Esophagus mucosa (tissue), 1 donor: ENCODE data around the gene PSORS1C2. TPM values are rescaled to one million over a fixed set of nuclear protein-coding genes. Genes with fewer than 3 reads are reported as not detected.

Experiments used
- ATAC-seq: fragments of 200-7000 bp; cut with Tn5 transposase; one replicate; pipeline ENCODE4 v1.9.1; 2020
- total RNA-seq: library from RNA; stranded (reverse); gene quantifications from one replicate; pipeline ENCODE4 v1.2.4, GENCODE V29; 2023
- donor health status: DM: yes; HTN: yes; CAD: no.

The PSORS1C2 gene
- total RNA-seq, 1 donor from 2014 or later, result 0.40 TPM

- no peak for ATAC-seq
These were observed 26.4 kb downstream of the PSORS1C2 start, which contains the start of gene C6orf15 for GRCh38 chr6:31112478-31112877. Gene C6orf15 (minus strand): TSS chr6:31112575. CDS start chr6:31112555, 20 bp downstream.

GRCh38 chr6:31111712-31112111, 27.2 kb downstream of the PSORS1C2 start:
- ATAC-seq, result no peak

DNA sequence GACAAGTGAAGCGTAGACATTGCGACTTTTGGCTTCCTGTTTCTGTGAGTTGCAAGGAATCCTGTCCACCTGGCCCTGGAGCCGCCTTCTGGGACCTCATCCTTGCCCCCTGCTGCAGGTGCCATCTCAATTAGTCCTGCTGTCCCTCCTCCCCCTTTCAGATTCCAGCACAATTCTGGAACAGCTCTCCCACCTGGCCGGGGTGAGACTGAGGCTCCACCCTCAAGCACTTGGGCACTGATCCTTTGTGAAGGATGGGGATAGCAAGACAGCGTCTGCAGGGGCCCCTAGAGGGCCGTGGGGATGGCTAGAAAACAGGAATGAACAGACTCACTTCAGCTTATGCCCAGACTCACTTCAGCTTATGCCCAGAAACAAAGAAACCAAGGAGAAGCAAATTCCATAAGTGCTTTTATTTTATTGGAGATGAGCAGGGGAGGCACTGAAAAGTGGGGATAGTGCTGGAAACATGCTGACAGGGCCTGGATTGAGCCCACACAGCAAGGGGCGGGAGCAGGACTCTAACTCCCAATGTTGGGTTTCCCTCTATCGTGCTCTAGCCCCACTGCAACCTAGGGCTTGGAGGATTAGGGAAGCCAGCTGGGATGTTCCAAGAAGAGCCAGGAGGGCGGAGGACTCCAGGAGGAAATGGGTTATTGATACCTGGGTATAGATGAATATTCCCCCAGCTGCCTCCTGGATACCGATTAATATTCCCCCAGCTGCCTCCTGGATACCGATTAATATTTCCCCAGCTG, 27.9 kb downstream of the PSORS1C2 start:
- no peak for ATAC-seq

- ATAC-seq, result no peak
These were observed 31.8 kb downstream of the PSORS1C2 start for GRCh38 chr6:31107052-31107451.

DNA sequence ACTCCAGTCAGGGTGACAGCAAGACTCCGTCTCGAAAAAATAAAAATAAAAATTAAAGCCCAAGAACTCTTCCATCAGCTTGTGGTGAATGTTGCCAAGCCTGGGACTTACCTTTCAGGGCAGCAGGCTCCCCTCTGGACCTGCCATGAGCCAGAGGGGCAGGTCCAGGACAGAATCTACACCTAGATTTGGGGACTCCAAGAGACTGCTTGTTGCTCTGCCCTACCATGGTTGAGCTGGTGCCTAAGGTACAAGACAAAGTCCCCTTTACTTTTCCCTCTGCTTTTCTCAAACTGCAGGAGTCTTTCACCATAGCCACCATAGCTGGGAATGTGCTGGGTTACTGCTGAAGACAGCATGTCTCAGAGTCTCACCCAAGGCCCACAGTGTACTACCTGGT, 35.7 kb downstream of the PSORS1C2 start:
- no peak for ATAC-seq

DNA sequence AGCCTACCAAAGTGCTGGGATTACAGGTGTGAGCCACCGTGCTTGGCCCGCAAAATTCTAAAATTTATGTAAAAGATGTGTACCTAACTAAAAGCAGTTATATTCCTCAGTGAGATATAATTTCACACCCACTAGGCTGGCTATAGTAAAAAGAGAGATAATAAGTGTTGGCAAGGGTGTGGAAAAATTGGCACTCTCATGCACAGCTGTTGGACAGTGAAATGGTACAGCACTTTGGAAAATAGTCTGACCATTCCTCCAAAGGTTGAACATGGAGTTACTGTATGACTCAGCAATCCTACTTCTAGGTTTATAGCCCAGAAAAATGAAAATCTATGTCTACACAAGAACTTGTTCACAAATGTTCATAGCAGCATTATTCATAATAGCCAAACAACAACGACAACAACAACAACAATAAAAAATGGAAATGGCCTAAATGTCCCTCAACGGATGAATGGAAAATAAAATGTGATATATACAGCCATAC, 40.4 kb downstream of the PSORS1C2 start:
- ATAC-seq, result no peak

- no peak for ATAC-seq
These were observed 42.2 kb downstream of the PSORS1C2 start for GRCh38 chr6:31096656-31097055.

DNA sequence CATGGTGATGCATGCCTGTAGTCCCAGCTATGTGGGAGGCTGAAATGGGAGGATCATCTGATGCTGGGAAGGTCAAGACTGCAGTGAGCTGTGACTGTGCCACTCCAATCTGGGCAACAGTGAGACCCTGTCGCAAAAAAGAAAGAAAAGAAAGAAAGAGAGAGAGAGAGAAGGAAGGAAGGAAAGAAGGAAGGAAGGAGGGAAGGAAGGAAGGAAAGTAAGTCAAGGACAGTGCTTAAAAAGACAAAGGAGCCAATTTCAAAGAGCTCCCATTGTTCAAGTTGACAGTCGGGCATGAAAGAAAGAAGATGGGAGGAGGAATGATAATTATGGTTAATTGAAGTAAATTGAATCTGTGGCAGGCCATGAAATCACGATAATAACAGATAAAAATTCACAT, 42.7 kb downstream of the PSORS1C2 start:
- no peak for ATAC-seq

DNA sequence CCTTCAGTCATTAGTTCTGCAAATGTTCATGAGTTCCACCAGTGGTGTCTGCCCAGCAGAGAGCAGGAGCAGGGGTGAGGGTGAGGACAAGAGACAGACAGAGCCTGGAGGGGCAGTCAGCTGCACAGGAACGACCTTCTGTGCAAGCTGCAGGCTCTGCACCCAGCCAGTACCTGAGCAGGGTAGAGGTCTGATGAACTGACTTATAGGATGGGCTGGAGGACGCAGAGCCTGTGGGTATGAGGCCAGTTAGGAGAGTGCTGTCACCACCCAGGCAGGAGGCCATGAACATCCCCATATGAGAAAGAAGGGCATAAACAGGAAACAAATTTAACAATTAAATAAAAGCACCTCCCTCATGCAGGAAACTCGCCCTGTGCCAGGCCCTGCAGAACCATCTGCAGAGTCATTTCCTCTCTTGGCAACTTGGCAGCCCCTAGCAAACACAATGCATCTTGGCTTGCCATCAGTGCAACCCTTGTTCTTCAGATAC, 44.4 kb downstream of the PSORS1C2 start:
- ATAC-seq, result peak; percentile 50

GRCh38 chr6:31092769-31093505, 45.9 kb downstream of the PSORS1C2 start:
- ATAC-seq, result no peak

GRCh38 chr6:31092238-31092637, 46.6 kb downstream of the PSORS1C2 start:
- ATAC-seq, result no peak

- no peak for ATAC-seq
These were observed 47.2 kb downstream of the PSORS1C2 start for GRCh38 chr6:31091680-31092079.

- no peak for ATAC-seq
These were observed 47.9 kb downstream of the PSORS1C2 start for GRCh38 chr6:31090973-31091364.

DNA sequence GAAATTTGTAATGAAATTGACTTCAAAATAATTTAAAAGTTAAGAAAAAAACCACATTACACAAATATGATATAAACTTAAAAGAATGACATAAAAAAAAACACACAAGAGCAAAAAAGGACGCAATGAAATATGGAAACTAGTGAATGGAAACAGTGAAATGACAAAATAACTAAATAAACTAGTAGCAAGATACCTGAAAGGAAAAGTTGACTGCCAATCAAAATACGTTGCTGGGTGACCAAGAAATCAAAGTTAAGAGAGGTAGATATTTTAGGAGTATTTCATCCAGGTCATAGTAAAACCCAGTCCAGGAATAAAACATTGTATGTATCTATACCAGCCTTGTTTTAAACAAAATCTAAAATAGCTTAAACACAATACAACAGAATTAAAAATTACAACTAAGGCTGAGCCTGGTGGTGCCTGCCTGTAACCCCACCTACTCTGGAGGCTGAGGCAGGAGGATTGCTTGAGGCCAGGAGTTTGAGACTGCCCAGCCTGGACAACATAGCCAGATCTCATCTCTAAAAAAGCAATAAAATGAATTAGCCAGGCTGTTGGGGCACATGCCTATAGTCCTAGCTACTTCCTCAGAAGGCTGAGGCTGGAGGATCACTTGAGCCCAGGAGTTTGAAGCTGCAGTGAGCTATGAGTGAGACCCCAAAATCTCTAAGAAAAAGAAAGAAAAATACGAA, 48.4 kb downstream of the PSORS1C2 start:
- ATAC-seq, result no peak

Other genes with a start within 250 kb of the PSORS1C2 start
- 23.9 TPM for gene GTF2H4, start 230.9 kb downstream of the PSORS1C2 start, total RNA-seq
- gene VARS2, start 224.8 kb downstream of the PSORS1C2 start, total RNA-seq, result 26.3 TPM
- gene SFTA2, start 206.9 kb downstream of the PSORS1C2 start, total RNA-seq, result 9.0 TPM
- 1.00 TPM for gene MUCL3, start 198.1 kb downstream of the PSORS1C2 start, total RNA-seq
- 721 TPM for gene MUC21, start 155.3 kb downstream of the PSORS1C2 start, total RNA-seq
- gene MUC22, start 128.6 kb downstream of the PSORS1C2 start, total RNA-seq, result 0.88 TPM
- gene C6orf15, start 26.5 kb downstream of the PSORS1C2 start, total RNA-seq, result not detected
- gene PSORS1C1, start 24.3 kb downstream of the PSORS1C2 start, total RNA-seq, result 0.20 TPM
- 0.08 TPM for gene CDSN, start 18.6 kb downstream of the PSORS1C2 start, total RNA-seq
- gene CCHCR1, start 18.7 kb upstream of the PSORS1C2 start, total RNA-seq, result 11.1 TPM
- 14.8 TPM for gene TCF19, start 19.5 kb upstream of the PSORS1C2 start, total RNA-seq
- 0.40 TPM for gene POU5F1, start 31.6 kb upstream of the PSORS1C2 start, total RNA-seq
- gene HLA-C, start 133.0 kb upstream of the PSORS1C2 start, total RNA-seq, result 202 TPM
- gene HLA-B, start 218.1 kb upstream of the PSORS1C2 start, total RNA-seq, result 105 TPM